ENCODE measurements around the gene NPC1L1. TPM values are rescaled to one million over a fixed set of nuclear protein-coding genes. Genes with fewer than 3 reads are reported as not detected.

The NPC1L1 gene
- total and polyA plus RNA-seq, 2 of the 13 experiments (the other 11 are each of a cell fraction or from before 2014, with no cell fraction given): 4.8 to 14.5 TPM

DNA sequence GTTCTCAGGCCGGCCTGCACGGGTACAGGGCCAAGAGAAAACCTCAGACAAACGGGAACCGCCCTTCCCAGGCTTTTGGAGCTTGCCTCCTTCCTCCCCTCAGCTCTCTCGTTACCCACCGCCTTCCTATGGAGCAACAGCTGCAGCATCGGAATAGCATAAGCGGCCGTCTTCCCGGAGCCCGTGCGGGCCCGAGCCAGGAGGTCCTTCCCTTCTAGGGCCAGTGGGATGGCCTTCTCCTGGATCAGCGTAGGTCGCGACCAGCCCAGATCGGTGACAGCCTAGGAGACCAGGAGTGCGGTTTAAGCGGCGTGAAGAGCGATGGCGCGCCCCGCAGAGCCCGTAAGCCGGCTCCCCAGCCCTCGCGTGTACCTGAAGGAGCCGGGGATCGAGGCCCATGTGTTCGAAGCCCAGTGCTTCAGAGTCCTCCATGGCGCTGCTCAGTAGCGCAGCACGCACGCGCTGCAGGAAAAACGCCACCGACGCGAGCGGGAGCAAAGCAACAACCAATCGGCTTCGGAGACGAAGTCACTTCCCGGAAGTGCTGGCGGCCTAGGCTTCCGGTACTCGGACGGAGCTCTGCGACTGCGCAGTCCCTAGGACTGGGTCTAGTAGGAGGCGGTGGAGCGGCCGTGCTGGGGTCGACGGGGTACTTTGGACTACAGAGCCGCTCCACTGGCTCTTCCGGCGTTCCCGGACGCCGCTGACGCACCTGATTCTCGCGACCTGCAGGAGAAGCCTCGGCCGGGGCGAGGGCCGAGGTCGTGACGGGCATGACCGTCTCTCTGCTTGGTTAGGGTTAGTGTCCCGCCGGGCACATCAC, 32.5 kb upstream of the NPC1L1 start, which contains the start of gene DDX56 (continued):
- no peak; the same call in 1 of the 2 replicates for TF ChIP-seq ZNF589 (CRISPR knock-in tag; conservative IDR thresholded peaks at IDR 0.05)
- TF ChIP-seq, protein P1, sequence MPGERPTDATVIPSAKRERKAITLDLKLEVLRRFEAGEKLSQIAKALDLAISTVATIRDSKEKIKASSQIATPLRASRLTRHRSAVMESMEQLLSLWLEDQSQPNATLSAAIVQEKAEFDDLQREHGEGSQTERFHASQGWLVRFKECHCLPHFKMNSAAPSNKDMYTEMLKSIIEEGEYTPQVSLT (CRISPR knock-in tag; IDR thresholded peaks at IDR 0.05; ENCODE audit: borderline replicate concordance, low read depth): 0 out of 2 replicates have a peak, but pooled peaks have one; percentile 76
- TF ChIP-seq ZBTB8A (CRISPR knock-in tag; IDR thresholded peaks at IDR 0.05; ENCODE audit: borderline replicate concordance, low read depth): peak; percentile 61; the same call in 1 of the 2 replicates
- peak; percentile 60; the same call in 1 of the 2 replicates for TF ChIP-seq TEAD2 (CRISPR knock-in tag; IDR thresholded peaks at IDR 0.05)
- TF ChIP-seq SP1 (IDR thresholded peaks at IDR 0.05): no peak
- peak; percentile 31; the same call in 1 of the 2 replicates for TF ChIP-seq SP1 (CRISPR knock-in tag; IDR thresholded peaks at IDR 0.05)
- TF ChIP-seq ZNF878 (CRISPR knock-in tag; IDR thresholded peaks at IDR 0.05): peak; percentile 88
- TF ChIP-seq ZNF629 (CRISPR knock-in tag; conservative IDR thresholded peaks at IDR 0.05): peak; percentile 35; the same call in 1 of the 2 replicates
- TF ChIP-seq MIXL1 (CRISPR knock-in tag; IDR thresholded peaks at IDR 0.05): 0 out of 2 replicates have a peak, but pooled peaks have one; percentile 51
- no peak for TF ChIP-seq ZNF382 (CRISPR knock-in tag; IDR thresholded peaks at IDR 0.05; ENCODE audit: borderline replicate concordance)
- TF ChIP-seq PTBP1 (IDR thresholded peaks at IDR 0.05; ENCODE audit: low read depth, low read length, poor library complexity, severe bottlenecking): no peak
- peak; percentile 62 for TF ChIP-seq ZNF780A (CRISPR knock-in tag; IDR thresholded peaks at IDR 0.05)
- TF ChIP-seq ZNF253 (CRISPR knock-in tag; IDR thresholded peaks at IDR 0.05; ENCODE audit: borderline replicate concordance): peak; percentile 25; the same call in 1 of the 2 replicates
- TF ChIP-seq ZNF33B (CRISPR knock-in tag; IDR thresholded peaks at IDR 0.05): peak; percentile 66; the same call in 1 of the 2 replicates
- TF ChIP-seq, protein P2, sequence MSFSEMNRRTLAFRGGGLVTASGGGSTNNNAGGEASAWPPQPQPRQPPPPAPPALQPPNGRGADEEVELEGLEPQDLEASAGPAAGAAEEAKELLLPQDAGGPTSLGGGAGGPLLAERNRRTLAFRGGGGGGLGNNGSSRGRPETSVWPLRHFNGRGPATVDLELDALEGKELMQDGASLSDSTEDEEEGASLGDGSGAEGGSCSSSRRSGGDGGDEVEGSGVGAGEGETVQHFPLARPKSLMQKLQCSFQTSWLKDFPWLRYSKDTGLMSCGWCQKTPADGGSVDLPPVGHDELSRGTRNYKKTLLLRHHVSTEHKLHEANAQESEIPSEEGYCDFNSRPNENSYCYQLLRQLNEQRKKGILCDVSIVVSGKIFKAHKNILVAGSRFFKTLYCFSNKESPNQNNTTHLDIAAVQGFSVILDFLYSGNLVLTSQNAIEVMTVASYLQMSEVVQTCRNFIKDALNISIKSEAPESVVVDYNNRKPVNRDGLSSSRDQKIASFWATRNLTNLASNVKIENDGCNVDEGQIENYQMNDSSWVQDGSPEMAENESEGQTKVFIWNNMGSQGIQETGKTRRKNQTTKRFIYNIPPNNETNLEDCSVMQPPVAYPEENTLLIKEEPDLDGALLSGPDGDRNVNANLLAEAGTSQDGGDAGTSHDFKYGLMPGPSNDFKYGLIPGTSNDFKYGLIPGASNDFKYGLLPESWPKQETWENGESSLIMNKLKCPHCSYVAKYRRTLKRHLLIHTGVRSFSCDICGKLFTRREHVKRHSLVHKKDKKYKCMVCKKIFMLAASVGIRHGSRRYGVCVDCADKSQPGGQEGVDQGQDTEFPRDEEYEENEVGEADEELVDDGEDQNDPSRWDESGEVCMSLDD (CRISPR knock-in tag; IDR thresholded peaks at IDR 0.05; ENCODE audit: borderline replicate concordance): peak; percentile 85
- TF ChIP-seq SMARCE1 (IDR thresholded peaks at IDR 0.05; ENCODE audit: borderline replicate concordance): no peak
- peak; percentile 48; the same call in 1 of the 2 replicates for TF ChIP-seq ELK4 (CRISPR knock-in tag; IDR thresholded peaks at IDR 0.05; ENCODE audit: borderline replicate concordance)
- TF ChIP-seq, protein P3, sequence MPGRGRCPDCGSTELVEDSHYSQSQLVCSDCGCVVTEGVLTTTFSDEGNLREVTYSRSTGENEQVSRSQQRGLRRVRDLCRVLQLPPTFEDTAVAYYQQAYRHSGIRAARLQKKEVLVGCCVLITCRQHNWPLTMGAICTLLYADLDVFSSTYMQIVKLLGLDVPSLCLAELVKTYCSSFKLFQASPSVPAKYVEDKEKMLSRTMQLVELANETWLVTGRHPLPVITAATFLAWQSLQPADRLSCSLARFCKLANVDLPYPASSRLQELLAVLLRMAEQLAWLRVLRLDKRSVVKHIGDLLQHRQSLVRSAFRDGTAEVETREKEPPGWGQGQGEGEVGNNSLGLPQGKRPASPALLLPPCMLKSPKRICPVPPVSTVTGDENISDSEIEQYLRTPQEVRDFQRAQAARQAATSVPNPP (CRISPR knock-in tag; IDR thresholded peaks at IDR 0.05): peak; percentile 89
- 0 out of 2 replicates have a peak, but pooled peaks have one; percentile 19 for TF ChIP-seq RFXANK (CRISPR knock-in tag; IDR thresholded peaks at IDR 0.05)
- TF ChIP-seq, protein P4, sequence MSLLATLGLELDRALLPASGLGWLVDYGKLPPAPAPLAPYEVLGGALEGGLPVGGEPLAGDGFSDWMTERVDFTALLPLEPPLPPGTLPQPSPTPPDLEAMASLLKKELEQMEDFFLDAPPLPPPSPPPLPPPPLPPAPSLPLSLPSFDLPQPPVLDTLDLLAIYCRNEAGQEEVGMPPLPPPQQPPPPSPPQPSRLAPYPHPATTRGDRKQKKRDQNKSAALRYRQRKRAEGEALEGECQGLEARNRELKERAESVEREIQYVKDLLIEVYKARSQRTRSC (CRISPR knock-in tag; IDR thresholded peaks at IDR 0.05; ENCODE audit: low read depth): peak; percentile 96
- TF ChIP-seq ZNF784 (CRISPR knock-in tag; IDR thresholded peaks at IDR 0.05; ENCODE audit: borderline replicate concordance): peak; percentile 84
- TF ChIP-seq NFYB (CRISPR knock-in tag; IDR thresholded peaks at IDR 0.05): peak; percentile 84

All from HepG2 (cell line).